Stimulated activated CD4-positive, alpha-beta T cell treated with anti-CD3 and anti-CD28 coated beads, Interleukin-2, amount 100 ng/mL, for 48 hours (primary cell): ENCODE results near the gene ENPP1.
"Not testable (repeated sequence)": the region's sequence is repeated elsewhere in the genome, so short reads cannot be mapped to it uniquely, and the experiment has no call there.

ENCODE experiments used
- DNase-seq, 2 donors: peaks; one replicate each; pipeline ENCODE4 v3.0.0-alpha.2; 2020

Gene ENPP1

GRCh38 chr6:131832363-131832762, 24.5 kb downstream of the ENPP1 start:
- no peak for DNase-seq

- DNase-seq, result no peak
Measured at GRCh38 chr6:131838051-131838450, 30.2 kb downstream of the ENPP1 start.

GRCh38 chr6:131839388-131839787, 31.6 kb downstream of the ENPP1 start:
- DNase-seq, result no peak

- no peak for DNase-seq
Measured at GRCh38 chr6:131840441-131840840, 32.6 kb downstream of the ENPP1 start.

- no peak for DNase-seq
Measured at GRCh38 chr6:131840936-131841583, 33.2 kb downstream of the ENPP1 start.

GRCh38 chr6:131843768-131844167, 35.9 kb downstream of the ENPP1 start:
- DNase-seq, result no peak

GRCh38 chr6:131844243-131844841, 36.5 kb downstream of the ENPP1 start:
- no peak for DNase-seq

GRCh38 chr6:131846023-131846663, 38.3 kb downstream of the ENPP1 start:
- no peak for DNase-seq

GRCh38 chr6:131846905-131847304, 39.1 kb downstream of the ENPP1 start:
- no peak for DNase-seq

GRCh38 chr6:131849799-131850198, 42.0 kb downstream of the ENPP1 start:
- no peak for DNase-seq

GRCh38 chr6:131851049-131851769, 43.4 kb downstream of the ENPP1 start:
- DNase-seq, result no peak

GRCh38 chr6:131852200-131852599, 44.4 kb downstream of the ENPP1 start:
- DNase-seq, result no peak

GRCh38 chr6:131854803-131855202, 47.0 kb downstream of the ENPP1 start:
- DNase-seq, result no peak

GRCh38 chr6:131858765-131859415, 51.1 kb downstream of the ENPP1 start:
- no peak for DNase-seq

GRCh38 chr6:131859658-131860057, 51.8 kb downstream of the ENPP1 start:
- DNase-seq, result not testable (repeated sequence)

- DNase-seq, result no peak
Measured at GRCh38 chr6:131861381-131861780, 53.6 kb downstream of the ENPP1 start.

GRCh38 chr6:131862476-131862875, 54.7 kb downstream of the ENPP1 start:
- DNase-seq, result no peak

- DNase-seq, result no peak
Measured at GRCh38 chr6:131867744-131868143, 59.9 kb downstream of the ENPP1 start.

GRCh38 chr6:131868836-131869235, 61.0 kb downstream of the ENPP1 start:
- no peak for DNase-seq

GRCh38 chr6:131875647-131876046, 67.8 kb downstream of the ENPP1 start:
- no peak for DNase-seq

- no peak for DNase-seq
Measured at GRCh38 chr6:131876545-131876944, 68.7 kb downstream of the ENPP1 start.

GRCh38 chr6:131877999-131878789, 70.4 kb downstream of the ENPP1 start:
- no peak for DNase-seq
